Muscle of arm (tissue), 12 donors: ENCODE data around the gene CCDC90B. TPM values are rescaled to one million over a fixed set of nuclear protein-coding genes. Genes with fewer than 3 reads are reported as not detected.

Experiments used
- DNase-seq: peaks from one replicate; pipeline ENCODE4 v3.0.0-alpha.2; 2013
- polyA plus RNA-seq, 12 donors: library from polyadenylated mRNA; unstranded; fragments of 120-200 nt; gene quantifications; one replicate each; pipeline ENCODE4 v1.2.1, GENCODE V29; 2013; ENCODE audit not compliant: insufficient read length in 12 of 12

The CCDC90B gene
- polyA plus RNA-seq, 12 donors, result 34.8 to 121 (median 104) TPM; not detected in 1

- DNase-seq, result no peak
Measured at GRCh38 chr11:83249445-83249844, 36.7 kb downstream of the CCDC90B start.

- DNase-seq, result peak; percentile 40
Measured at GRCh38 chr11:83241291-83241946, 44.7 kb downstream of the CCDC90B start.

GRCh38 chr11:83238111-83238510, 48.1 kb downstream of the CCDC90B start:
- DNase-seq, result no peak

- no peak for DNase-seq
Measured at GRCh38 chr11:83235825-83236224, 50.3 kb downstream of the CCDC90B start.

- DNase-seq, result no peak
Measured at GRCh38 chr11:83223457-83223856, 62.7 kb downstream of the CCDC90B start.

DNA sequence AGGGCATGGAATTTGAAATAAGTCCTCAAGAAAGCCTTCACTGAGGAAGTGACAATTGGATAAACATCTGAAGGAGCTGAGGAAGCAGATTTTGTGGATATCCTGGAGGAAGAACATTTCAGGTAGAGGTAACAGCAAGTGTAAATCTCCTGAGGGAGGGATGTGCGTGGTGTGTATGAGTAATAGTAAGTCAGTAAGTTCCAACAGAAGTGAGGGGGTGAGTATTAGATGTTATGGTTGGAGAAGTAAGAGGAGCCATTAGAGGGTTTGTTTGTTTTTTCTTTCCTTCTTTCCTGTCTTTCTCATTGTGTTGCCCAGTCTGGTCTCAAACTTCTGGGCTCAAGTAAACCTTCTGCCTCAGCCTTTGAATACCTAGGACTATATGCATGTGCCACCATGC, 63.7 kb downstream of the CCDC90B start:
- no peak for DNase-seq

DNA sequence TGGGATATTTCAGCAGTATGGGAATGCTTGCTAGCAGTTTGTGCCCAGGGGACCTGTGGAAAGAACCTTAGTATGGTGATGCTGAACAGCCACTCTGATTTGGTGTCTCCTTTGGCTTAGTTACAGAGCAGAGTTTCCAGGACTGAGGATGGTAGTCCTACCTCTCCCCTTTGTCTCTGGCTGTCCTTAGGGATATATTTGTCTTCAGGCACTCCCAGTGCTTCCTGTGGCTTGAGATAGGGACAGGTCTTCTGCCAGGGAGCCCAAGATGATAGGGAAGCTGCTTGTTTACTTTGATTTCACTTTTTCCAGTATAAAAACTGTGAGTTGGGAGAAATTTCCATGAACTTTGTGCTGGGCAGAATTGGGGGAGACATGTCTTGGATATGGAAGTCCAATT, 64.5 kb downstream of the CCDC90B start:
- no peak for DNase-seq

GRCh38 chr11:83220260-83220659, 65.9 kb downstream of the CCDC90B start:
- no peak for DNase-seq

GRCh38 chr11:83219095-83219494, 67.1 kb downstream of the CCDC90B start:
- no peak for DNase-seq

Other genes starting within 250 kb of the CCDC90B start
- 10 to 100 TPM in 11 of 12 donors, not detected in 1; 12.8 to 21.0 (median 16.1) TPM for gene RAB30, start 214.5 kb downstream of the CCDC90B start, polyA plus RNA-seq
- gene PCF11, start 129.2 kb downstream of the CCDC90B start, polyA plus RNA-seq, result 10 to 100 TPM in 11 of 12 donors, not detected in 1; 36.8 to 72.1 (median 45.5) TPM
- 10 to 100 TPM in 1 of 12 donors, 1 to 10 TPM in 10, not detected in 1; 3.1 to 16.1 (median 4.4) TPM for gene ANKRD42, start 92.7 kb downstream of the CCDC90B start, polyA plus RNA-seq